Measurements from ENCODE around the gene HERC3.

GRCh38 chr4:88730811-88731210 is 138.5 kb downstream of the HERC3 start:
- TF ChIP-seq CTCF (IDR thresholded peaks at IDR 0.05): no peak
- TF ChIP-seq EZH2 (IDR thresholded peaks at IDR 0.05; ENCODE audit: borderline replicate concordance, insufficient read depth, low read depth, low read length, poor library complexity, severe bottlenecking): no peak
